ENCODE results near the gene SCN11A. TPM values are rescaled to one million over a fixed set of nuclear protein-coding genes. Genes with fewer than 3 reads are reported as not detected.

SCN11A gene
- total and polyA plus RNA-seq, 9 of the 15 experiments (the other 6 are each of a cell fraction or from before 2014, with no cell fraction given): 0.01 to 0.05 (median 0.04) TPM; not detected in 6

- Histone ChIP-seq H3K4me2 (ENCODE audit: insufficient read depth, low read length) (no peak overlapping the region), H3K27me3 (ENCODE audit: control insufficient read depth in 2 of 2, insufficient read depth in 2 of 2, low read length in 2 of 2) (no peaks in the 10 kb centered on the region), H3K9me1 (ENCODE audit: control insufficient read depth, insufficient read depth, low read length) (no peaks in the 10 kb centered on the region), H3K9me3 (replicated peaks; ENCODE audit: control insufficient read depth, insufficient read depth, low read depth, low read length) (no peaks in the 10 kb centered on the region), H3K4me3 (no peak overlapping the region), H3K36me3 (ENCODE audit: control insufficient read depth, insufficient read depth, low read length) (peaks cover 44% of the 10 kb centered on the region), H3K79me2 (ENCODE audit: control insufficient read depth, insufficient read depth, low read length) (no peaks in the 10 kb centered on the region), H3K4me1 (replicated peaks in 1 of 2; ENCODE audit: control insufficient read depth in 2 of 2, insufficient read depth in 2 of 2, low read length in 2 of 2) (no peaks in the 10 kb centered on the region), H2AFZ (ENCODE audit: low read depth, low read length) (no peak overlapping the region), H3K9ac (ENCODE audit: insufficient read depth in 1 of 2, low read depth in 2 of 2, low read length in 2 of 2) (no peak overlapping the region), H4K20me1 (replicated peaks; ENCODE audit: control insufficient read depth, insufficient read depth, low read length) (no peaks in the 10 kb centered on the region), H3K27ac (ENCODE audit: extremely low read depth, low read depth, low read length) (no peak overlapping the region)
- DNase-seq (ENCODE audit: extremely low read depth in 1 of 4, low spot score in 3 of 4) (no peak), FAIRE-seq (no peak), ATAC-seq (peak; percentile 48)
- no TSS peak for BruUV-seq (replicated peaks)
- ChIA-PET POLR2A (interaction anchor here (0.6 to 1.4 kb wide), 2 partner anchors 10 to 161 kb away, joined by 3 to 4 read pairs; no protein-coding TSS in a partner anchor), CTCF (ENCODE audit: low intra/inter-chr PET ratio) (no interaction called here)
- intact Hi-C loops (cut with micrococcal nuclease) (no loop called here), in situ Hi-C loops (cut with MboI) (no loop called here)
- TF ChIP-seq MBD2 (IDR thresholded peaks at IDR 0.05; ENCODE audit: borderline replicate concordance, low read depth) (no peak), ESRRA (IDR thresholded peaks at IDR 0.05; ENCODE audit: borderline replicate concordance, low read depth) (no peak)
Measured at GRCh38 chr3:39080026-39080425, 28.3 kb upstream of the SCN11A start.

- POLR2A ChIA-PET: interaction anchor here (0.6 kb wide), 1 partner anchor 161 kb away, joined by 4 read pairs; no protein-coding TSS in a partner anchor
- Histone ChIP-seq H2AFZ (ENCODE audit: low read depth, low read length) (no peak overlapping the region), H3K27me3 (ENCODE audit: control insufficient read depth in 2 of 2, insufficient read depth in 2 of 2, low read length in 2 of 2) (no peaks in the 10 kb centered on the region), H3K36me3 (ENCODE audit: control insufficient read depth, insufficient read depth, low read length) (peaks cover 48% of the 10 kb centered on the region), H3K9me1 (ENCODE audit: control insufficient read depth, insufficient read depth, low read length) (no peaks in the 10 kb centered on the region), H3K27ac (ENCODE audit: extremely low read depth, low read depth, low read length) (no peak overlapping the region), H4K20me1 (replicated peaks; ENCODE audit: control insufficient read depth, insufficient read depth, low read length) (no peaks in the 10 kb centered on the region), H3K4me1 (replicated peaks in 1 of 2; ENCODE audit: control insufficient read depth in 2 of 2, insufficient read depth in 2 of 2, low read length in 2 of 2) (no peaks in the 10 kb centered on the region), H3K9me3 (replicated peaks; ENCODE audit: control insufficient read depth, insufficient read depth, low read depth, low read length) (no peaks in the 10 kb centered on the region), H3K4me3 (no peak overlapping the region), H3K9ac (ENCODE audit: insufficient read depth in 1 of 2, low read depth in 2 of 2, low read length in 2 of 2) (no peak overlapping the region), H3K79me2 (ENCODE audit: control insufficient read depth, insufficient read depth, low read length) (no peaks in the 10 kb centered on the region), H3K4me2 (ENCODE audit: insufficient read depth, low read length) (no peak overlapping the region)
- in situ Hi-C loops (cut with MboI): no loop called here
- no peak for DNase-seq (ENCODE audit: extremely low read depth in 1 of 4, low spot score in 3 of 4)
- BruUV-seq (replicated peaks): no TSS peak
- ATAC-seq: no peak
- CTCF ChIA-PET (ENCODE audit: low intra/inter-chr PET ratio): no interaction called here
- intact Hi-C loops (cut with micrococcal nuclease): no loop called here
- FAIRE-seq: no peak
- TF ChIP-seq ZNF444 (CRISPR knock-in tag; IDR thresholded peaks at IDR 0.05) (no peak), MBD2 (IDR thresholded peaks at IDR 0.05; ENCODE audit: borderline replicate concordance, low read depth) (no peak), SFPQ (IDR thresholded peaks at IDR 0.05; ENCODE audit: low read depth, low read length) (no peak), RBFOX2 (IDR thresholded peaks at IDR 0.05; ENCODE audit: low read depth, low read length) (no peak), ID3 (CRISPR knock-in tag; IDR thresholded peaks at IDR 0.05) (no peak), ID3 (tag; IDR thresholded peaks at IDR 0.05) (no peak), PHF8 (IDR thresholded peaks at IDR 0.05; ENCODE audit: borderline replicate concordance, low read length) (no peak), FOXP1 (CRISPR knock-in tag; IDR thresholded peaks at IDR 0.05) (no peak), CBFA2T2 (conservative IDR thresholded peaks at IDR 0.05) (no peak), IFI16 (CRISPR knock-in tag; IDR thresholded peaks at IDR 0.05) (no peak), ZBTB9 (CRISPR knock-in tag; IDR thresholded peaks at IDR 0.05) (no peak), EHMT2 (IDR thresholded peaks at IDR 0.05) (no peak)
Measured at GRCh38 chr3:39079530-39079929, 27.8 kb upstream of the SCN11A start.
